Measurements from ENCODE around the gene ITGB5.

- TF ChIP-seq EZH2 (IDR thresholded peaks at IDR 0.05; ENCODE audit: insufficient read depth, poor library complexity, severe bottlenecking) (no peak), EZH2phosphoT487 (IDR thresholded peaks at IDR 0.05; ENCODE audit: insufficient read depth, low read depth) (no peak)
Observed at GRCh38 chr3:124765197-124765840, 121.8 kb downstream of the ITGB5 start.
